Vagina (tissue), 2 donors: Measurements from ENCODE around the gene MAGEA8. TPM values are rescaled to one million over a fixed set of nuclear protein-coding genes. Genes with fewer than 3 reads are reported as not detected.
"Not testable (repeated sequence)": the region's sequence is repeated elsewhere in the genome, so short reads cannot be mapped to it uniquely, and the experiment has no call there.

Source experiments
- DNase-seq, 2 donors: peaks; one replicate each; pipeline ENCODE4 v3.0.0-alpha.2; 2017; ENCODE audit errors: extremely low spot score in 2 of 2
- H3K27ac ChIP-seq: fragments of 200-600 bp; sonication (generic); one replicate; pipeline ENCODE4 v1.5.1; 2019
- H3K27me3 ChIP-seq: fragments of 200-600 bp; sonication (generic); one replicate; pipeline ENCODE4 v1.5.1; 2019
- H3K36me3 ChIP-seq, 2 donors: fragments of 200-600 bp; sonication (generic); one replicate each; pipeline ENCODE4 v1.5.1; 2017 to 2019
- H3K4me1 ChIP-seq: fragments of 200-600 bp; sonication (generic); one replicate; pipeline ENCODE4 v1.5.1; 2019
- H3K4me3 ChIP-seq, 2 donors: fragments of 200-600 bp; sonication (generic); 1 replicate in 1 of 2; 2 replicates in 1 of 2; pipeline ENCODE4 v1.5.1; 2016 to 2019
- H3K9me3 ChIP-seq: fragments of 200-600 bp; sonication (generic); one replicate; pipeline ENCODE4 v1.5.1; 2019
- intact Hi-C: fragments of 100-400 bp; cut with DNase I; formaldehyde crosslinking; loops from one replicate; pipeline ENCODE4 v1.15.1; 2023
- total RNA-seq: library from RNA; depleted of rRNA; stranded (reverse); fragments of >200 nt; gene quantifications from one replicate; pipeline ENCODE4 v1.2.3, GENCODE V29; 2016

MAGEA8 gene
- total RNA-seq, 1 donor from 2014 or later: not detected

GRCh38 chrX:149928635-149929034, 47.7 kb downstream of the MAGEA8 start:
- H3K27ac ChIP-seq, H3K4me3 ChIP-seq, H3K27me3 ChIP-seq, H3K9me3 ChIP-seq, DNase-seq, intact Hi-C loops, H3K4me1 ChIP-seq, H3K36me3 ChIP-seq: not testable (repeated sequence)

GRCh38 chrX:149929400-149929799, 48.4 kb downstream of the MAGEA8 start, which contains the start of gene HSFX4:
HSFX4 (plus strand) TSS chrX:149929573; CDS start chrX:149929645, 72 bp downstream.
- H3K36me3 ChIP-seq, H3K9me3 ChIP-seq, H3K4me1 ChIP-seq, H3K27ac ChIP-seq, H3K27me3 ChIP-seq, DNase-seq, intact Hi-C loops, H3K4me3 ChIP-seq: not testable (repeated sequence)

GRCh38 chrX:149931355-149931754, 50.4 kb downstream of the MAGEA8 start:
- intact Hi-C loops, H3K27ac ChIP-seq: not testable (repeated sequence)

GRCh38 chrX:149932150-149932549, 51.2 kb downstream of the MAGEA8 start:
- DNase-seq, H3K27ac ChIP-seq, H3K9me3 ChIP-seq, H3K4me1 ChIP-seq, H3K4me3 ChIP-seq, intact Hi-C loops, H3K27me3 ChIP-seq, H3K36me3 ChIP-seq: not testable (repeated sequence)

More at GRCh38 chrX:149931355-149931754, 50.4 kb downstream of the MAGEA8 start:
- H3K4me1 ChIP-seq, H3K36me3 ChIP-seq, H3K27me3 ChIP-seq, H3K4me3 ChIP-seq, H3K9me3 ChIP-seq, DNase-seq: not testable (repeated sequence)

GRCh38 chrX:149932970-149933369, 52.0 kb downstream of the MAGEA8 start:
- DNase-seq, H3K4me3 ChIP-seq, H3K27me3 ChIP-seq, H3K36me3 ChIP-seq, intact Hi-C loops, H3K4me1 ChIP-seq, H3K9me3 ChIP-seq, H3K27ac ChIP-seq: not testable (repeated sequence)

GRCh38 chrX:149933547-149933946, 52.6 kb downstream of the MAGEA8 start:
- H3K27ac ChIP-seq, H3K9me3 ChIP-seq, DNase-seq, H3K4me1 ChIP-seq, H3K4me3 ChIP-seq, H3K27me3 ChIP-seq, intact Hi-C loops, H3K36me3 ChIP-seq: not testable (repeated sequence)

Other genes starting within 250 kb of the MAGEA8 start
- gene TMEM185A, start 249.4 kb upstream of the MAGEA8 start, total RNA-seq: 15.5 TPM
- not detected for gene MAGEA11, start 169.1 kb upstream of the MAGEA8 start, total RNA-seq
- gene HSFX1, start 107.1 kb upstream of the MAGEA8 start, total RNA-seq: 1.2 TPM
- gene MAGEA9, start 99.3 kb upstream of the MAGEA8 start, total RNA-seq: not detected
- gene HSFX4, start 48.4 kb downstream of the MAGEA8 start, total RNA-seq: not detected
- gene EOLA2, start 57.3 kb downstream of the MAGEA8 start, total RNA-seq: 15.5 TPM